ENCODE data around the gene XG.
A peak's percentile ranks its signal among the peaks of the same experiment; 100 is the strongest.
"Not testable (repeated sequence)": the region's sequence is repeated elsewhere in the genome, so short reads cannot be mapped to it uniquely, and the experiment has no call there.

Gene XG

DNA sequence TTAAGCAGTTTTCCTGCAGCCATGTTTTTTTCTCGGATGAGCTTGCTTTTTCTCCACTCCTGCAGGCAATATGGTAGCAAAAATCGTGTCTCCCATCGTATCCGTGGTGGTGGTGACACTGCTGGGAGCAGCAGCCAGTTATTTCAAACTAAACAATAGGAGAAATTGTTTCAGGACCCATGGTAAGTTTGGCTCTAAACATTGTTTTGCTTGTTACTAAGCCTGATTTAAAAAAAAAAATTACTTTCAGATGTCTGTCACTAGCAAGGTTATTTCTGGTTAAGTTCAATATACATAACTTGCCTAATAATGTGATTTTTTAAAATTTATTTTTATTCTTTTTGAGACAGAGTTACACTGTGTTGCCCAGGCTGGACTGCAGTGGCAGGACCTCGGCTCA is 59.4 kb downstream of the XG start:
- no peaks in the 10 kb centered on the region for H3K4me1 ChIP-seq (ENCODE audit: control extremely low read depth in 1 of 4, control insufficient read depth in 4 of 4, insufficient read depth in 4 of 4, low read length in 3 of 4)
- H3K27me3 ChIP-seq (replicated peaks in 2 of 5; ENCODE audit: control insufficient read depth in 4 of 5, insufficient read depth in 5 of 5, low read length in 4 of 5), result peaks cover 0 to 7% (median 0%) of the 10 kb centered on the region in 5 experiments
- no peak overlapping the region for H3K27ac ChIP-seq (ENCODE audit: insufficient read depth in 1 of 2, low read depth in 1 of 2, low read length in 2 of 2, poor library complexity in 1 of 2, severe bottlenecking in 2 of 2)
- H3K4me3 ChIP-seq (ENCODE audit: control insufficient read depth in 1 of 7, extremely low read depth in 1 of 7, insufficient read depth in 4 of 7, low read depth in 2 of 7, low read length in 6 of 7), result no peak overlapping the region
- no peaks in the 10 kb centered on the region for H3K9me3 ChIP-seq (ENCODE audit: control extremely low read depth in 1 of 5, control insufficient read depth in 4 of 5, insufficient read depth in 2 of 5, low read depth in 1 of 5, low read length in 4 of 5)
- DNase-seq, result no peak
- ChIA-PET POLR2A (no interaction called here), CTCF (no interaction called here)
- WGBS (ENCODE audit: insufficient coverage), result 100% methylated on average over 2 of the region's 5 CpGs
- no peaks in the 10 kb centered on the region for H3K36me3 ChIP-seq (ENCODE audit: control insufficient read depth in 4 of 4, insufficient read depth in 4 of 4, low read length in 3 of 4)

DNA sequence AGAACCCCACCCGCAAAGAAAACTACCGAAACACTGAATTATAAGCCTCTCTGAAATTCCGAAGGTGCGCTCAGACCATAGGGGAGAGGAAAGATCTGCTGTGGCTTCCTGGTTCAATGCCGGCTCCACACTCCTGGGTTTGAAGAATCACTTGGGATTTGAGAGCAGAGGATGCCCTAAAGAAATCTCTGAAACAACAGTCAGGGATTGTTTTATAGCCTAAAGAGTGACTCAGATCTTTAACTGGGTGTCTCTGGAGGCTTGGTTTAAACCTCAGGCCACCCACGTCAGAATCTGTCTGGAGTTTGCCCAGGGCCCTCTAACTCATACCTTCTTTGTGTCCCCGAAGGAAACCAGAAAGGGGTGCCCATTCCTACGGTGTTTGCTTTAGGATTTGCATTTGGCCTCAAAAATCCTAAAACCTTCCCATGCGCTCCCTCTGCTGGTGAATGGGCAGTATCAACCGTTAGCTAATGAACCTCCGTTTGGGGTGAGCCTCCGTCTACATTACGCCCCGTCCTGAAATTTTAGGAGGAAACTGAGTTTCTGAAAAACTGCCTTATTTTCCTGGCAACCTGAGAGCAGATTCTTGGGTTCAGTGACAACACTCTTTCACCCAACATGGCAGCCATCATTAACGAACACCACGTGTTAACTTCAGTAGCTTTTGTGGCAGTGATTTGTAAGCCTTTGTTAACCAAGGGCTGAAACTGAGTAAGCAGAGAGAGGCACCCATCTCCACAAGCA is 60.5 kb downstream of the XG start:
- CTCF ChIA-PET; H3K27me3 ChIP-seq (replicated peaks in 2 of 5; ENCODE audit: control insufficient read depth in 4 of 5, insufficient read depth in 5 of 5, low read length in 4 of 5); H3K4me1 ChIP-seq (ENCODE audit: control extremely low read depth in 1 of 4, control insufficient read depth in 4 of 4, insufficient read depth in 4 of 4, low read length in 3 of 4); H3K27ac ChIP-seq (ENCODE audit: insufficient read depth in 1 of 2, low read depth in 1 of 2, low read length in 2 of 2, poor library complexity in 1 of 2, severe bottlenecking in 2 of 2); POLR2A ChIA-PET; H3K36me3 ChIP-seq (ENCODE audit: control insufficient read depth in 4 of 4, insufficient read depth in 4 of 4, low read length in 3 of 4); H3K9me3 ChIP-seq (ENCODE audit: control extremely low read depth in 1 of 5, control insufficient read depth in 4 of 5, insufficient read depth in 2 of 5, low read depth in 1 of 5, low read length in 4 of 5): not testable (repeated sequence)
- peak overlapping the region in 2 of 7 experiments; percentile 1 to 28 for H3K4me3 ChIP-seq (ENCODE audit: control insufficient read depth in 1 of 7, extremely low read depth in 1 of 7, insufficient read depth in 4 of 7, low read depth in 2 of 7, low read length in 6 of 7)
- DNase-seq, result peak; percentile 17 to 60 (median 50)
- WGBS (ENCODE audit: insufficient coverage), result 20% methylated on average over 11 of the region's 16 CpGs

GRCh38 chrX:2817036-2817435 is 65.2 kb downstream of the XG start:
- ChIA-PET CTCF (interaction anchor here (1.1 kb wide), 1 partner anchor 18 kb away, joined by 3 read pairs; no protein-coding TSS in a partner anchor), POLR2A (no interaction called here)
- Histone ChIP-seq H3K27me3 (replicated peaks in 2 of 5; ENCODE audit: control insufficient read depth in 4 of 5, insufficient read depth in 5 of 5, low read length in 4 of 5) (peaks cover 0 to 7% (median 0%) of the 10 kb centered on the region in 5 experiments), H3K4me3 (ENCODE audit: control insufficient read depth in 1 of 7, extremely low read depth in 1 of 7, insufficient read depth in 4 of 7, low read depth in 2 of 7, low read length in 6 of 7) (no peak overlapping the region), H3K36me3 (ENCODE audit: control insufficient read depth in 4 of 4, insufficient read depth in 4 of 4, low read length in 3 of 4) (no peaks in the 10 kb centered on the region), H3K27ac (ENCODE audit: insufficient read depth in 1 of 2, low read depth in 1 of 2, low read length in 2 of 2, poor library complexity in 1 of 2, severe bottlenecking in 2 of 2) (no peak overlapping the region), H3K9me3 (ENCODE audit: control extremely low read depth in 1 of 5, control insufficient read depth in 4 of 5, insufficient read depth in 2 of 5, low read depth in 1 of 5, low read length in 4 of 5) (no peaks in the 10 kb centered on the region), H3K4me1 (ENCODE audit: control extremely low read depth in 1 of 4, control insufficient read depth in 4 of 4, insufficient read depth in 4 of 4, low read length in 3 of 4) (no peaks in the 10 kb centered on the region)
- WGBS (ENCODE audit: insufficient coverage), result 40% methylated on average over 1 of the region's 2 CpGs
- no peak for DNase-seq

DNA sequence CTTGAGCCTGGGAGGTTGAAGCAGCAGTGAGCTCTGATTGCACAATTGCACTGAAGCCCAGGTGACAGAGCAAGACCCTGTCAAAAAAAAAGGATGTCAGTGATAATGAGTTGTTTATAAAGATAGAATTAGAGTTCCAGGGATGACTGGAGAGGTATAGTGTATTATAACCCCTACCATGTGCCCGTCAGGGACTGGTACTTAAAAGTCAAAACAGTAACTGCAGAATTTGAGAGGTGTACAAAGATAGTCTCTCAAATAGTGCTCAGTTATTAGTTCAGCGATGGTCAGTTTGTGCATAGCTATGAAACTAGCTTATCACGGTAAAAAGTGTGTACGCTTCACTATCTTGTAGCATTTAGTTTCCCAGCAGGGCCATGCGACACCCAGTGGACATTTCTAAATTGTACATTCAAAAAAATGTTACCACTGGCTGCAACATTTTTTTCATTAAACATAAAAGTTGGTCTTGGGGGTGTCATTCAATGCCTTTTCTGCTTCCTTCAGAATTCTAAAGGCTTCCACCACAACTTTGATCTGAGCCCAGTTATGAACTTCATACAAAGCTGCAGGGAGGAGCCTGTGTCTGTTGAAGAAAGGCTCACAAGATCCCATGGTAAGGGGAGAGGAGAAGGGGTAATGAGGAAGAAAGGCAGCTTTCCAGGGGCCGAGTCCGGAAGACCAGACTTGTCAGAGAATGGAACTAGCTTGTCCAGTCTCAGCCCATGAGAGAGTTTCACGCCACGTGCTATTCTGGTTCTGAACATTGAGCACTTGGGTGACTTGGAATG is 67.7 kb downstream of the XG start:
- WGBS (ENCODE audit: insufficient coverage), result 100% methylated on average over 5 of the region's 9 CpGs
- peak in 2 of 3 donors; percentile 47 to 50 for DNase-seq
- Histone ChIP-seq H3K27me3 (replicated peaks in 2 of 5; ENCODE audit: control insufficient read depth in 4 of 5, insufficient read depth in 5 of 5, low read length in 4 of 5) (peaks cover 0 to 9% (median 0%) of the 10 kb centered on the region in 5 experiments), H3K4me3 (ENCODE audit: control insufficient read depth in 1 of 7, extremely low read depth in 1 of 7, insufficient read depth in 4 of 7, low read depth in 2 of 7, low read length in 6 of 7) (no peak overlapping the region), H3K4me1 (ENCODE audit: control extremely low read depth in 1 of 4, control insufficient read depth in 4 of 4, insufficient read depth in 4 of 4, low read length in 3 of 4) (no peaks in the 10 kb centered on the region), H3K36me3 (ENCODE audit: control insufficient read depth in 4 of 4, insufficient read depth in 4 of 4, low read length in 3 of 4) (no peaks in the 10 kb centered on the region), H3K27ac (ENCODE audit: insufficient read depth in 1 of 2, low read depth in 1 of 2, low read length in 2 of 2, poor library complexity in 1 of 2, severe bottlenecking in 2 of 2) (no peak overlapping the region), H3K9me3 (ENCODE audit: control extremely low read depth in 1 of 5, control insufficient read depth in 4 of 5, insufficient read depth in 2 of 5, low read depth in 1 of 5, low read length in 4 of 5) (no peaks in the 10 kb centered on the region)
- CTCF ChIA-PET, result interaction anchor here (1.3 kb wide), 1 partner anchor 9 kb away, joined by 3 read pairs; no protein-coding TSS in a partner anchor
- POLR2A ChIA-PET, result no interaction called here

GRCh38 chrX:2820136-2820771 is 68.4 kb downstream of the XG start:
- Histone ChIP-seq H3K9me3 (ENCODE audit: control extremely low read depth in 1 of 5, control insufficient read depth in 4 of 5, insufficient read depth in 2 of 5, low read depth in 1 of 5, low read length in 4 of 5) (no peaks in the 10 kb centered on the region), H3K4me3 (ENCODE audit: control insufficient read depth in 1 of 7, extremely low read depth in 1 of 7, insufficient read depth in 4 of 7, low read depth in 2 of 7, low read length in 6 of 7) (no peak overlapping the region), H3K27me3 (replicated peaks in 2 of 5; ENCODE audit: control insufficient read depth in 4 of 5, insufficient read depth in 5 of 5, low read length in 4 of 5) (peaks cover 0 to 2% (median 0%) of the 10 kb centered on the region in 5 experiments), H3K27ac (ENCODE audit: insufficient read depth in 1 of 2, low read depth in 1 of 2, low read length in 2 of 2, poor library complexity in 1 of 2, severe bottlenecking in 2 of 2) (no peak overlapping the region), H3K4me1 (ENCODE audit: control extremely low read depth in 1 of 4, control insufficient read depth in 4 of 4, insufficient read depth in 4 of 4, low read length in 3 of 4) (no peaks in the 10 kb centered on the region), H3K36me3 (ENCODE audit: control insufficient read depth in 4 of 4, insufficient read depth in 4 of 4, low read length in 3 of 4) (no peaks in the 10 kb centered on the region)
- POLR2A ChIA-PET, result no interaction called here
- 28% methylated on average over 5 of the region's 8 CpGs for WGBS (ENCODE audit: insufficient coverage)
- CTCF ChIA-PET, result interaction anchor here (0.8 to 1.3 kb wide), 2 partner anchors 10 to 33 kb away, joined by 3 read pairs; no protein-coding TSS in a partner anchor
- DNase-seq, result no peak

- Histone ChIP-seq H3K27ac (ENCODE audit: insufficient read depth in 1 of 2, low read depth in 1 of 2, low read length in 2 of 2, poor library complexity in 1 of 2, severe bottlenecking in 2 of 2) (no peak overlapping the region), H3K9me3 (ENCODE audit: control extremely low read depth in 1 of 5, control insufficient read depth in 4 of 5, insufficient read depth in 2 of 5, low read depth in 1 of 5, low read length in 4 of 5) (peaks cover 0 to 3% (median 0%) of the 10 kb centered on the region in 5 experiments), H3K4me1 (ENCODE audit: control extremely low read depth in 1 of 4, control insufficient read depth in 4 of 4, insufficient read depth in 4 of 4, low read length in 3 of 4) (peaks cover 0 to 4% (median 0%) of the 10 kb centered on the region in 4 experiments), H3K36me3 (ENCODE audit: control insufficient read depth in 4 of 4, insufficient read depth in 4 of 4, low read length in 3 of 4) (no peaks in the 10 kb centered on the region), H3K4me3 (ENCODE audit: control insufficient read depth in 1 of 7, extremely low read depth in 1 of 7, insufficient read depth in 4 of 7, low read depth in 2 of 7, low read length in 6 of 7) (no peak overlapping the region), H3K27me3 (replicated peaks in 2 of 5; ENCODE audit: control insufficient read depth in 4 of 5, insufficient read depth in 5 of 5, low read length in 4 of 5) (peaks cover 0 to 19% (median 3%) of the 10 kb centered on the region in 5 experiments)
- DNase-seq, result no peak
- 50% methylated on average over 9 of the region's 13 CpGs for WGBS (ENCODE audit: insufficient coverage)
- CTCF ChIA-PET, result no interaction called here
- POLR2A ChIA-PET, result no interaction called here
These were observed 72.1 kb downstream of the XG start for GRCh38 chrX:2823795-2824386.
